Smooth muscle cell (in vitro differentiated cells): ENCODE data around the gene NEFH. TPM values are rescaled to one million over a fixed set of nuclear protein-coding genes. Genes with fewer than 3 reads are reported as not detected.

Source experiments
- DNase-seq: peaks from one replicate; lab custom pipeline; 2025; ENCODE audit not compliant: unreplicated experiment; lab: John Stamatoyannopoulos, UW
- H2AFZ ChIP-seq: fragments of 200-600 bp; sonication (generic); 2 replicates; pipeline ENCODE4 v1.6.0; 2016; ENCODE audit warnings: antibody characterized with exemption, low read depth, mild to moderate bottlenecking
- H3F3A ChIP-seq: fragments of 200-600 bp; sonication (generic); 2 replicates; pipeline ENCODE4 v1.6.0; 2017; ENCODE audit warnings: antibody characterized with exemption, low read depth
- H3K27ac ChIP-seq: fragments of 200-600 bp; sonication (generic); 2 replicates; pipeline ENCODE4 v1.5.1; 2016; ENCODE audit warnings: low read depth, mild to moderate bottlenecking
- H3K27me3 ChIP-seq: fragments of 200-600 bp; sonication (generic); 2 replicates; pipeline ENCODE4 v1.6.1; 2016; ENCODE audit warnings: low read depth, mild to moderate bottlenecking
- H3K36me3 ChIP-seq: fragments of 200-600 bp; sonication (generic); 2 replicates; pipeline ENCODE4 v1.5.1; 2016; ENCODE audit warnings: low read depth
- H3K4me1 ChIP-seq: fragments of 200-600 bp; sonication (generic); 2 replicates; pipeline ENCODE4 v1.5.1; 2016; ENCODE audit warnings: low read depth
- H3K4me2 ChIP-seq: fragments of 200-600 bp; sonication (generic); 2 replicates; pipeline ENCODE4 v1.6.0; 2016; ENCODE audit warnings: mild to moderate bottlenecking
- H3K4me3 ChIP-seq: fragments of 200-600 bp; sonication (generic); 2 replicates; pipeline ENCODE4 v1.5.1; 2016; ENCODE audit warnings: mild to moderate bottlenecking
- H3K79me2 ChIP-seq: fragments of 200-600 bp; sonication (generic); 2 replicates; pipeline ENCODE4 v1.6.0; 2016; ENCODE audit warnings: low read depth, mild to moderate bottlenecking
- H3K9ac ChIP-seq: fragments of 200-600 bp; sonication (generic); 2 replicates; pipeline ENCODE4 v1.6.0; 2016; ENCODE audit warnings: low read depth
- H3K9me3 ChIP-seq: fragments of 200-600 bp; sonication (generic); replicated peaks from 2 replicates; pipeline ENCODE4 v1.5.1; 2016; ENCODE audit warnings: low read depth
- H4K20me1 ChIP-seq: fragments of 200-600 bp; sonication (generic); 2 replicates; pipeline ENCODE4 v1.6.0; 2016; ENCODE audit warnings: low read depth
- CTCF ChIP-seq: fragments of 200-600 bp; sonication (generic); IDR thresholded peaks from 2 replicates; pipeline ENCODE4 v1.5.1; 2017; ENCODE audit warnings: borderline replicate concordance, mild to moderate bottlenecking, antibody characterized with exemption; ENCODE audit not compliant: insufficient read depth, poor library complexity, severe bottlenecking
- WGBS: methylation state at CpG from one replicate; pipeline ENCODE4 v1.1.7; 2016; ENCODE audit warnings: low lambda C conversion rate; 5-methylcytosine and 5-hydroxymethylcytosine counted together
- polyA plus RNA-seq: library from polyadenylated mRNA; unstranded; fragments of >200 nt; fragmentation: Nextera tagmentation; extraction: Ambion mirVana; gene quantifications from 2 replicates; pipeline ENCODE4 v1.2.1, GENCODE V29; 2016
- total RNA-seq: library from RNA; depleted of rRNA; stranded (reverse); fragments of >200 nt; gene quantifications from 2 replicates; pipeline ENCODE4 v1.2.3, GENCODE V29; 2014

NEFH gene
- total and polyA plus RNA-seq, 2 experiments from 2014 or later = 1.1 TPM; not detected in 1

DNA sequence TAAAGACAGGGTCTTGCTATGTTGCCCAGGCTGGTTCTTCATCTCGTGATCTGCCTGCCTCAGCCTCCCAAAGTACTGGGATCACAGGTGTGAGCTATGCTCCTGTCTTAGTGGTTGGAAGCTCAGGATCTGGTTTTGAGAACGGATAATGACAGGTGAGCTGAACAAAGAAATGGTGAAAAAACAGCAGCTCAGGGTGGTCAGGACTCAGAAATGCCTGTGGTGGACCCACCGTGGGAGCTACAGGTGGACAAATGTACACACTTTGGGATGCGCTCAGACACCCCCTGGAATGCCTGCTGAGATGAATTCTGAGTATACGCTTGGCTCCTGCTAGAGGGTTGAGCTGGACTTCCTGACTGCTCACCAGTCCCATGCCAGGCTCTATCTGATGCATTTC lies 32.1 kb upstream of the NEFH start:
- Histone ChIP-seq H3K4me2 (no peak overlapping the region), H4K20me1 (no peaks in the 10 kb centered on the region), H3F3A (no peaks in the 10 kb centered on the region), H3K9ac (no peak overlapping the region), H3K9me3 (no peaks in the 10 kb centered on the region), H3K79me2 (no peaks in the 10 kb centered on the region), H2AFZ (no peak overlapping the region), H3K4me3 (no peak overlapping the region), H3K27ac (no peak overlapping the region), H3K4me1 (no peaks in the 10 kb centered on the region), H3K27me3 (no peaks in the 10 kb centered on the region), H3K36me3 (no peaks in the 10 kb centered on the region)
- 92% methylated on average over 5 of the region's 5 CpGs for WGBS
- DNase-seq = no peak
- no peak for TF ChIP-seq CTCF

- H3K4me1 ChIP-seq = no peaks in the 10 kb centered on the region
- H3K4me3 ChIP-seq = no peak overlapping the region
- no peak overlapping the region for H3K4me2 ChIP-seq
- no peaks in the 10 kb centered on the region for H3K79me2 ChIP-seq
- H3K27ac ChIP-seq = no peak overlapping the region
- H2AFZ ChIP-seq = no peak overlapping the region
- TF ChIP-seq CTCF = no peak
- 95% methylated on average over 11 of the region's 11 CpGs for WGBS
- no peaks in the 10 kb centered on the region for H4K20me1 ChIP-seq
- H3K9me3 ChIP-seq = no peaks in the 10 kb centered on the region
- H3K36me3 ChIP-seq = no peaks in the 10 kb centered on the region
- H3K9ac ChIP-seq = no peak overlapping the region
- DNase-seq = no peak
- H3K27me3 ChIP-seq = no peaks in the 10 kb centered on the region
- H3F3A ChIP-seq = no peaks in the 10 kb centered on the region
Measured at GRCh38 chr22:29449296-29449875, 30.6 kb upstream of the NEFH start.

GRCh38 chr22:29450222-29450621 lies 29.8 kb upstream of the NEFH start:
- WGBS = 87% methylated on average over 8 of the region's 8 CpGs
- Histone ChIP-seq H3K27ac (no peak overlapping the region), H3K4me1 (no peaks in the 10 kb centered on the region)

More at GRCh38 chr22:29450222-29450621, 29.8 kb upstream of the NEFH start:
- no peak overlapping the region for H2AFZ ChIP-seq
- H3K4me3 ChIP-seq = no peak overlapping the region
- no peaks in the 10 kb centered on the region for H3K27me3 ChIP-seq
- no peaks in the 10 kb centered on the region for H3K79me2 ChIP-seq
- no peak for DNase-seq
- H3K36me3 ChIP-seq = no peaks in the 10 kb centered on the region
- no peak overlapping the region for H3K4me2 ChIP-seq
- no peak for TF ChIP-seq CTCF
- H3F3A ChIP-seq = no peaks in the 10 kb centered on the region
- no peaks in the 10 kb centered on the region for H3K9me3 ChIP-seq
- H3K9ac ChIP-seq = no peak overlapping the region
- H4K20me1 ChIP-seq = no peaks in the 10 kb centered on the region
